PC-3 (cell line): ENCODE measurements around the gene CYP2E1.

Source experiments
- EZH2 ChIP-seq: fragments of 300-600 bp; sonication (generic); IDR thresholded peaks from one replicate; pipeline ENCODE4 v1.6.1; 2017; ENCODE audit warnings: antibody characterized with exemption, mild to moderate bottlenecking, low read length; ENCODE audit not compliant: unreplicated experiment
- EZH2phosphoT487 ChIP-seq: fragments of 300-600 bp; sonication (generic); IDR thresholded peaks from 2 replicates; pipeline ENCODE4 v1.6.1; 2018; ENCODE audit warnings: mild to moderate bottlenecking, antibody characterized with exemption, low read length, borderline replicate concordance
- TF ChIP-seq, protein P1 (sequence below): fragments of 300-600 bp; sonication (generic); conservative IDR thresholded peaks from 2 replicates; pipeline ENCODE4 v1.5.1; 2017; ENCODE audit warnings: antibody characterized with exemption, low read depth, mild to moderate bottlenecking, low read length

DNA sequence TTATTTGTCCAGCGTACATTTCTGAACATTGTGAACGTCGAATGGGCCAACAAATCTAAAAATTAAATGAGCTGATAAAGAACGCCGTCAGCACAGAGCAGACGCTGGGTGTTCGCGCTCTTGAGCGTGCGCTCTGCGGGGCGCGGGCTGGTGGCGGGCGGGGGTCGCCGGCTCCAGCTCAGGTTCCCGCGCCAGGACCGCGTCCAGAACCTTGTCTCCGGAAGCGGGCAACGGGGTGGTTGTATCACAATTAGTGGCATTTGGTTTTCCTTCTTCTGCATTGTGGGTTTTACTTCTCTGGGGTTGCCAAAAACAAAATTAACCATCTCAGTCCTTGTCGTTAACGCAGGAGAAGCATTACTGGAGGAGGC, 2.4 kb downstream of the CYP2E1 start:
- TF ChIP-seq EZH2phosphoT487 (no peak), EZH2 (no peak)
- TF ChIP-seq, protein P1, sequence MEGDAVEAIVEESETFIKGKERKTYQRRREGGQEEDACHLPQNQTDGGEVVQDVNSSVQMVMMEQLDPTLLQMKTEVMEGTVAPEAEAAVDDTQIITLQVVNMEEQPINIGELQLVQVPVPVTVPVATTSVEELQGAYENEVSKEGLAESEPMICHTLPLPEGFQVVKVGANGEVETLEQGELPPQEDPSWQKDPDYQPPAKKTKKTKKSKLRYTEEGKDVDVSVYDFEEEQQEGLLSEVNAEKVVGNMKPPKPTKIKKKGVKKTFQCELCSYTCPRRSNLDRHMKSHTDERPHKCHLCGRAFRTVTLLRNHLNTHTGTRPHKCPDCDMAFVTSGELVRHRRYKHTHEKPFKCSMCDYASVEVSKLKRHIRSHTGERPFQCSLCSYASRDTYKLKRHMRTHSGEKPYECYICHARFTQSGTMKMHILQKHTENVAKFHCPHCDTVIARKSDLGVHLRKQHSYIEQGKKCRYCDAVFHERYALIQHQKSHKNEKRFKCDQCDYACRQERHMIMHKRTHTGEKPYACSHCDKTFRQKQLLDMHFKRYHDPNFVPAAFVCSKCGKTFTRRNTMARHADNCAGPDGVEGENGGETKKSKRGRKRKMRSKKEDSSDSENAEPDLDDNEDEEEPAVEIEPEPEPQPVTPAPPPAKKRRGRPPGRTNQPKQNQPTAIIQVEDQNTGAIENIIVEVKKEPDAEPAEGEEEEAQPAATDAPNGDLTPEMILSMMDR = no peak
